Astrocyte of the cerebellum (primary cell): Measurements from ENCODE around the gene KCNT2.

ENCODE experiments used
- DNase-seq: peaks from one replicate; pipeline ENCODE4 v3.0.0-alpha.2; 2011; ENCODE audit warnings: low read depth
- H3K4me3 ChIP-seq: 2 replicates; pipeline ENCODE4 v1.5.1; 2011; ENCODE audit warnings: mild to moderate bottlenecking, low read depth, low read length, moderate library complexity
- CTCF ChIP-seq: IDR thresholded peaks from 2 replicates; pipeline ENCODE4 v1.5.1; 2012; ENCODE audit warnings: low read length, low read depth, moderate library complexity, mild to moderate bottlenecking; ENCODE audit errors: missing control alignments
- in situ Hi-C: cut with HindIII; loops from 2 replicates; pipeline ENCODE4 v1.10.0; 2017; ENCODE audit warnings: low sequenced_read_pairs

KCNT2 gene

GRCh38 chr1:196399713-196400112 is 208.5 kb downstream of the KCNT2 start:
- no peak for TF ChIP-seq CTCF
- no peak overlapping the region for H3K4me3 ChIP-seq
- in situ Hi-C loops: no loop called here
- DNase-seq: no peak

- in situ Hi-C loops: no loop called here
These were observed 214.5 kb downstream of the KCNT2 start for GRCh38 chr1:196393742-196394141.

GRCh38 chr1:196393282-196393681 is 215.0 kb downstream of the KCNT2 start:
- no peak for DNase-seq
- TF ChIP-seq CTCF: no peak
- H3K4me3 ChIP-seq: no peak overlapping the region
- in situ Hi-C loops: no loop called here

More at GRCh38 chr1:196393742-196394141, 214.5 kb downstream of the KCNT2 start:
- no peak for TF ChIP-seq CTCF
- no peak overlapping the region for H3K4me3 ChIP-seq
- peak; percentile 44 for DNase-seq

- in situ Hi-C loops: no loop called here
- H3K4me3 ChIP-seq: no peak overlapping the region
- TF ChIP-seq CTCF: no peak
- no peak for DNase-seq
These were observed 220.5 kb downstream of the KCNT2 start for GRCh38 chr1:196387766-196388165.

GRCh38 chr1:196385109-196385508 is 223.1 kb downstream of the KCNT2 start:
- in situ Hi-C loops: no loop called here
- no peak for DNase-seq
- no peak for TF ChIP-seq CTCF
- H3K4me3 ChIP-seq: no peak overlapping the region

- DNase-seq: no peak
- no peak overlapping the region for H3K4me3 ChIP-seq
- in situ Hi-C loops: no loop called here
- TF ChIP-seq CTCF: no peak
These were observed 225.9 kb downstream of the KCNT2 start for GRCh38 chr1:196382383-196382782.

- in situ Hi-C loops: no loop called here
- no peak for DNase-seq
- H3K4me3 ChIP-seq: no peak overlapping the region
- TF ChIP-seq CTCF: no peak
These were observed 226.7 kb downstream of the KCNT2 start for GRCh38 chr1:196381544-196381943.
